ENCODE data around the gene FAM240A. TPM values are rescaled to one million over a fixed set of nuclear protein-coding genes. Genes with fewer than 3 reads are reported as not detected.
"Not testable (repeated sequence)": the region's sequence is repeated elsewhere in the genome, so short reads cannot be mapped to it uniquely, and the experiment has no call there.

The FAM240A gene
- polyA plus RNA-seq (2013, experiment 1 of 2; ENCODE audit: insufficient read length): not detected
- not detected for polyA plus RNA-seq (2013, experiment 2 of 2; ENCODE audit: insufficient read length)

DNA sequence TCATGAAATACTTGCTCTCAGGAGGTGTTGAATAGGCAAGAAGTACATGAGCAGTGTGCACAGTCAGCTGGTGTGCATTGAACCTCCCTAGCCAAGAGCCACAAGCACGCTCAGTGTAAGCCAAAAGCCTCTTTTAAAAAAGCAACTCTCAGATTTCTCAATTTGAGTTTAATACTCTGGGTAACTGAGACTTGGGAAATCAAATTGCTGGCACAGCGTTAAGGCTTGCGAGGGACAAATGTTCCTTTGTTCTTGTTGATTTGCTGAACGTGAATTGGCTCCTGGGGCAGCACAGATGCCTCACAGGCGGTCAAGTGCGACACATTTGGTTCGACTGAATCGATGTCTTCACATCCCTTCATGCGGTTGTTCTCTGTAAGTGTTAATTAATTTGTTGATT is at the start of gene FAM240A:
Gene FAM240A (plus strand): TSS at position 202 of the 400 bp plus-strand sequence. CDS start 159 bp downstream, at position 361.
- no peak for DNase-seq

- DNase-seq: peak; percentile 39
These were observed 47.9 kb upstream of the FAM240A start for GRCh38 chr3:46564190-46565021.

- no peak for DNase-seq
These were observed 47.2 kb upstream of the FAM240A start for GRCh38 chr3:46565077-46565476.

- DNase-seq: peak; percentile 7
These were observed 46.7 kb upstream of the FAM240A start for GRCh38 chr3:46565607-46566039.

GRCh38 chr3:46566040-46566641 is 46.2 kb upstream of the FAM240A start, which contains the start of gene LRRC2:
Gene LRRC2 (minus strand): TSS chr3:46566302. CDS start chr3:46551591, 14,711 bp downstream.
- peak; percentile 74 for DNase-seq

DNA sequence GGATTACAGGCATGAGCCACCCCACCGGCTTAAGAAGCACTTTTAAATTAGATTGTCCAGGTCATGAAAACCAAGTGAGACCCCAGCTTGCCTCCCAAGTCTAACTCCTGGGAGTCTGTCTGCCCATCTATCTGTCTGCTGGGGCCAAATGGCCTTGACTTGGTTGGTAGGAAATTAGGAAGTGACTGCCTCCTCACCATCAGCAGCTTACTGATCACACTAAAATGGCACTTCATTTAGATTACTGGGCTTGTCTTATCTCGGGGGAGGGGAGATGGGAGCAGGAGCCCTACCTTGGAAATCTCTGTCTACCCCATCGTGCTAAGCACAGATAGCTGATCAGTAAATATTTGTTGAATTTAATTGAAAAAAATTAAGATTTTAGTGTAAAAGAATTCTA is 40.6 kb upstream of the FAM240A start:
- no peak for DNase-seq

GRCh38 chr3:46573701-46574100 is 38.6 kb upstream of the FAM240A start:
- no peak for DNase-seq

DNA sequence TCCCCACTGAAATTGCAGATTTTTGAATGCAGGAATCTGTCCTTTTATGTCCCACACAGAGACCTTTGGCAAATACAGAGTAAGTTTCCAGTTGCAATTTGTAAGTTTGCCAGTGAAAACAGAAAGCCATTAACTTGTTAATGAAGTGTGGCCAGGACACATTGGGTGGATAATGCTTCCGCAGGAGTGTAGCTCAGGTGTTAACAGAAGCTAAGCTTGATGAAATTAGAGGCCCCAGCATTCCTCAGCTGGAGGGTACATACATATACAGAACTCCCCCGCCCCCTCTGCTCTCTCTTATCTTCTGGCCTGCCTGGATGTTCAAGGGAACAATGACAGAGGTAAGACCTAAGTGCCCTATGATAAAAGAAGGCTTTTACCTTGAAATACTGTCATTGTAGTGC is 38.1 kb upstream of the FAM240A start:
- no peak for DNase-seq

DNA sequence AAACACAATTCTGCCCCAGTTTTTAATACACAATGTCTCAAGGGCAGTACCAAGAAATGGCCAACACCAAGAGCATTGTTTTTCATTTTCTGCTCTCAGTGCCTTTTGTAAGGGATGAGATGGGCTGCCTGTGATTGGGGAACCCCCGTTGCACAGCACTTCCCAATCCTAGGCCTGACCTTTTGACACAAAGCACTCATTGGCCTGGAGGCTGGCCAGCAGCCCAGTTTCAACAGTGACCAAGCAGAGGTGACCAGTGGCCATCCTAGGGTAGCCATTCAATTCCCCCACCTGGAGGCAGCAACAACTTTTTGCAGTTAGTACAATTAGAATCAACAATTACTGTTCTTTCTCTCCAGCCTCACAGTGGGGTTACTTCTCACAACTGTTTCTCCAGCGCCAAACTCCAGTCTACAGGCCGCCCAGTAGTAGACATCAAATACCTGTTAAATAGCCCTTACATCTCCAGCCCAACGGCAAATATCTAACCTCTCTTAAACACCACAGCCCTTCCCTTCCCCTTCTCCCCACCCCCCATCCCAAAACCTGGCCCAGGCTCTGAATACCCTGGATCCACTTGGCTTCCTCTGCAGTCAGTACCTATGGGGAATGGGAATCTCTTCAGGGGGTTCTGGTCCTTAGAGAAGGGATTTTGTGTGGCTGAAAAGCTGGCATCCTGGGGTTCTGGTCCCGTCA is 37.3 kb upstream of the FAM240A start:
- DNase-seq: no peak

DNA sequence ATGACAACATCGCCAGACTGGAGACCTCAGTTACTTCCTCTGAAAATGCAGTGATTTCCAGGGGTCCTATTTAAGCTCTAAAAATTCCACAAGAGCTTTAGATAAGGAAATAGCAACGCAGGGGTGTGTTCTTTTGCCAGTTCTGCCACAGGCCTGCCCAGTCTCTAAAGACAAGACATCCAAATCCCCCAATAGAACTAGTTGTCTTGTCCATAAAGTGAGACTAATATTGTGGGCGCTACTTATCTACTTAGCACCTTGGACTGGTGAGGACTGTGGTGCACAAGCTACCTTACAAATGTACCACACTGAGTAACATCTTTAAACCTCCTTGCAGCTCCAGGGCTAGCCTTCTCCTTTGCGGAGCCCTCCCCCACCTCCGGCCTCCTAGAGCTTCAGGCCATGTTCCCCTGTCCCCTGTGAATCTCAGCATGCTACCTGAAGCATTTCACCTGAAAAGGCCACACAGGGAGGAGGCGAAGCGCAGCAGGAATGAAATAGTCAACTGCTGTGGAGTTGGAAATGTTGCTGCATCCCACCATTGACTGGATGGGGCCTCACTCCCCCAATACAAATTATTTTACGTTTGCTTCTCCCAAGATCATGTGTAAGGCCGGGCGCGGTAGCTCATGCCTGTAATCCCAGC is 36.6 kb upstream of the FAM240A start:
- no peak for DNase-seq

- DNase-seq: no peak
These were observed 35.9 kb upstream of the FAM240A start for GRCh38 chr3:46576386-46576785.

DNA sequence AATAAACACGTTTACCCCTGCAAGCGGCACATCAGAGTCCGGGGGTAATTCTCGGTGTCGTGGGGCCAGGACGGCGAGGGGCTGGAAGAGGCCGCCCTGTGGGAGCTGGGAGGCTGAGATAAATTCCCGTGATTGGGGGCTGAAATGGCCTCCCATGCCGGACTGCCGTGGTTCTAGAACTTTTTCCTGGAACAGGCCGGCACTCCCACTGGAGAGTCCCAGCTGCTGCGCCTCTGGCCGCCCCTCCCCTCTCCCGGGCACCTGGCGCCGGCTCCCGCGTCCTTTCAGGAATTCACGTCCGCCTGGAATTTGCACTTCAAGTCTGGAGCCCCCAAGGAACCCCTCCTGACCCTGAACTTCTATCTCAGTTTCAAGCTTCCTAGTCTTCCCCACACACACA is 35.4 kb upstream of the FAM240A start:
- DNase-seq: no peak

GRCh38 chr3:46577580-46578249 is 34.6 kb upstream of the FAM240A start:
- not testable (repeated sequence) for DNase-seq

GRCh38 chr3:46578973-46579755 is 33.2 kb upstream of the FAM240A start:
- no peak for DNase-seq

DNA sequence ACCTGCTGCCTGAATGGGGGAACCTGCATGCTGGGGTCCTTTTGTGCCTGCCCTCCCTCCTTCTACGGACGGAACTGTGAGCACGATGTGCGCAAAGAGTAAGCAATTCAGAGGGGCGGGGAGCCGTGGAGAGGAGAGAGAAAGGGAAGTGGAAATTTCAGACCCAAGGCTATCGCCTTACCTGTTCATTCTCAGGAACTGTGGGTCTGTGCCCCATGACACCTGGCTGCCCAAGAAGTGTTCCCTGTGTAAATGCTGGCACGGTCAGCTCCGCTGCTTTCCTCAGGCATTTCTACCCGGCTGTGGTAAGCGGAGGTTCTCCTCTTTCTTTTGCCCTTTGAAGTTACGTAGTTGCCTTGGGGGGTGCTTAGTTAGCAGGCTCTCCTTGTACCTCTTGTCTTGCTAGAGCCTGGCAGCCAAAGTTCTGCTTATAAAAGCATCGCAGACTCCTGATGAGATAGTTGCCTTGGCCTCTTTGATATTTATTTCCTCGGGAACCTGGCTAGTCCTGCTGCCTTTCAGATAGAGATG is 32.5 kb upstream of the FAM240A start:
- no peak for DNase-seq

DNA sequence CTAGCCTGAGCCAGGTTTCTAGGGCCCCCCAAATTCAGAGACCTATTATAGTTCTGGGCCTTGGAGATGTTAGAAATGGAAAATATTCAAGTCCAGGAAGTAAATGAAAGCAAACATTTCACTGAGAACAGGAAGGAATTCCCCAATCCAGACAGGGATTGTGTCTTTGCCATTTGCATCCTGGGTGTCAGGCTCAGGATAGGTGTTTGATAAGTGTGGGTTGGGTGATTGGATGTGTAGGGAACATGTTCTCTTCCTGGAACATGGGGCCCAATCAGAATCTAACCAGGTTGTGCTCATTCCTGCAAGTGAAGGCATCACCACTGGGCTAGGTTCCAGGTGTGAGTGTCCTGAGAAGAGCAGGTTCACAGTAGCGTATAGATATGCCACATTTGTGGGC is 31.6 kb upstream of the FAM240A start:
- no peak for DNase-seq

DNA sequence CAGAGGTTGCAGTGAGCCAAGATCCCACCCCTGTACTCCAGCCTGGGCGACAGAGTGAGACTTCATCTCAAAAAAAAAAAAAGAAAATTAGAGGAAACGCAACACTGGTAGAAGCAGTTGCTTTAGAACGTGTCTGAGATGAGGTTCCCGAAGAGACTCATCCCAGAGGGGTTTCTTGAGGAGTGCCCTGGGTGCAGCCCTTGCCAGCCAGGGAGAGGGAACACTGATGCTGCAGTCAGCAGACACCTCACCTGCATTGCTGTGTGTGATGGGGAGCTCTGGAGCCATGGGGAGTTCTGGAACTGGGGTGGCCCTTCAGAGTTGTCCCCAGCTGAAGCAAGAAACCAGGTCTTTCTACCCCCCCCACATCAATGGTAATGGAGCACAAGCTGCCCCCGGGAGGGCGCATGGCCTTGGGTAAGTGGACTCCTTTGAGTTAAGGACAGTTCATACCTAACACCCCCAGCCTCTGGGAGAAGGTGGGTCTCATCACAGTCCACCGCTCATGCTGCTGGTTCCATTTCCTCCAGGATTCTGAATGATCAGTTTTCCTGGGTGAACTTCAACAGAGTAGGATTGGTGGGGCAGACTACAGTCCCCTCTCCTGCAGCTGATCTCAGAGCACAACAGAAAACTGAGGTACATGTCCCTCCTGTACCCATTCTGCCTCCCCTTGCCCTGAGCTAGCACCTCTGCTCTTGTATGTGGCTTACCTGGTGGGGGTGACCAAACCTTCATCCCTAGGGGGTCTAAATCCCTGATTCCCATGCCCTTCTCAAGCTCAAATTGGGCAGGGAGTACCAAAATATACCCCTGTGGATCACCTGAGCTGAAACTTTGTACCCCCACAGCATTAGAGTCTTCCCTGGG is 27.5 kb upstream of the FAM240A start:
- DNase-seq: no peak

DNA sequence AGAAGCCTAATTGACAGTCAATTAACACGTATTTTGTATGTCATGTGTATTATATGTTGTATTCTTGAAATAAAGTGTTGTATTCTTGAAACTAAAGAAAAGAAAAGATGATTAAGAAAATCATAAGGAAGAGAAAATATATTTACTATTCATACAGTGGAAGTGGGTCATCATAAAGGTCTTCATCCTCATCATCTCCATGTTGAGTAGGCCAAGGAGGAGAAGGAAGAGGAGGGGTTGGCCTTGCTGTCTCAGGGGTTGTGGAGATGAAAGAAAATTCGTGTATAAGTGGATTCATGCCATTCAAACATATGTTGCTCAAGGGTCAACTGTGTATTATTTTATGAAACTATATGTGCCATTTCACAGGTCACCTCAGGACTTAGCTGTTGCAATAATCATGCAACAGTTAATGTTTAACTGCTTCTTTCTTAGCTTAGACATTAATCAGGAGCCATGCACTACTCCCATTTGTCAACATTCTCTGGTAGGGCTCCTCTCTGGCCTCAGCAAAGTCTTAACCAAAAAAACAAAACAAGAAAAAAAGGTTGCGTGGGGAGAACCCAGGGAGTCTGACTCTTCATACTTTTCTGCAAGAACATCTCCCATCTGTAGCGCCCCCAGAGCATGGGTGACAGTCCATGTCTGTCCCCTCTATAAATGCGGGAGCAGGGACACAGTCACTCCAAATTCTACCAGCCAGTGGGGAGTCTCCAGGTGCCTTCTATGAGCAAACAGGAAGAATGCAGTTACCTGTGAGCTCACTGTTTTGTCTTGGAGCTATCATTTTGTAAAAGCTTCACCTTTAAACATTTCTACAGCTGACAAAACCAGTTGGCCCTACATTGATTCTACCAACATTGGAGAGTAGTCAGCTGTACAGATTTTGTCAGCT is 26.3 kb upstream of the FAM240A start:
- DNase-seq: no peak

GRCh38 chr3:46586738-46587246 is 25.5 kb upstream of the FAM240A start:
- no peak for DNase-seq

All from fibroblast of skin of scalp (primary cell).